ENCODE measurements around the gene FBXO2. TPM values are rescaled to one million over a fixed set of nuclear protein-coding genes. Genes with fewer than 3 reads are reported as not detected.

FBXO2 gene
- total RNA-seq, 1 experiment from 2014 or later = not detected

GRCh38 chr1:11701981-11702803 is 48.0 kb upstream of the FBXO2 start:
- Histone ChIP-seq H3K36me3 (ENCODE audit: insufficient read depth, low read length, poor library complexity, severe bottlenecking) (no peaks in the 10 kb centered on the region), H3K27me3 (replicated peaks; ENCODE audit: insufficient read depth, low read depth, low read length, poor library complexity) (no peaks in the 10 kb centered on the region), H3K27ac (ENCODE audit: low read depth, low read length, poor library complexity, severe bottlenecking) (no peak overlapping the region), H3K4me3 (ENCODE audit: low read depth, low read length, poor library complexity, severe bottlenecking) (no peak overlapping the region), H3K4me1 (ENCODE audit: insufficient read depth, low read length, poor library complexity, severe bottlenecking) (peaks cover 55% of the 10 kb centered on the region), H3K9me3 (ENCODE audit: low read depth, low read length, poor library complexity, severe bottlenecking) (no peaks in the 10 kb centered on the region)
- ChIA-PET CTCF (no interaction called here), POLR2A (ENCODE audit: low non-redundant PET) (no interaction called here)
- DNase-seq (ENCODE audit: low spot score) = no peak
- TF ChIP-seq CTCF (conservative IDR thresholded peaks at IDR 0.05; ENCODE audit: low read depth, low read length) (no peak), EZH2 (IDR thresholded peaks at IDR 0.05; ENCODE audit: borderline replicate concordance, low read depth, low read length, poor library complexity, severe bottlenecking) (no peak)
- intact Hi-C loops (cut with micrococcal nuclease; ENCODE audit: unreplicated experiment) = no loop called here
- BruUV-seq (replicated peaks) = no TSS peak

GRCh38 chr1:11701551-11701961 is 47.3 kb upstream of the FBXO2 start:
- H3K27me3 ChIP-seq (replicated peaks; ENCODE audit: insufficient read depth, low read depth, low read length, poor library complexity) = no peaks in the 10 kb centered on the region
- TF ChIP-seq CTCF (conservative IDR thresholded peaks at IDR 0.05; ENCODE audit: low read depth, low read length) (no peak), EZH2 (IDR thresholded peaks at IDR 0.05; ENCODE audit: borderline replicate concordance, low read depth, low read length, poor library complexity, severe bottlenecking) (no peak)
- no peaks in the 10 kb centered on the region for H3K36me3 ChIP-seq (ENCODE audit: insufficient read depth, low read length, poor library complexity, severe bottlenecking)
- DNase-seq (ENCODE audit: low spot score) = peak; percentile 65
- H3K4me1 ChIP-seq (ENCODE audit: insufficient read depth, low read length, poor library complexity, severe bottlenecking) = peaks cover 53% of the 10 kb centered on the region
- ChIA-PET POLR2A (ENCODE audit: low non-redundant PET) (no interaction called here), CTCF (no interaction called here)
- H3K27ac ChIP-seq (ENCODE audit: low read depth, low read length, poor library complexity, severe bottlenecking) = peak overlapping the region; percentile 6
- no TSS peak for BruUV-seq (replicated peaks)
- H3K4me3 ChIP-seq (ENCODE audit: low read depth, low read length, poor library complexity, severe bottlenecking) = peak overlapping the region; percentile 37
- H3K9me3 ChIP-seq (ENCODE audit: low read depth, low read length, poor library complexity, severe bottlenecking) = no peaks in the 10 kb centered on the region
- intact Hi-C loops (cut with micrococcal nuclease; ENCODE audit: unreplicated experiment) = no loop called here

GRCh38 chr1:11700601-11701467 is 46.6 kb upstream of the FBXO2 start:
- POLR2A ChIA-PET (ENCODE audit: low non-redundant PET) = interaction anchor here (0.7 kb wide), 1 partner anchor 101 kb away, joined by 3 read pairs; no protein-coding TSS in a partner anchor
- intact Hi-C loops (cut with micrococcal nuclease; ENCODE audit: unreplicated experiment) = no loop called here
- no peaks in the 10 kb centered on the region for H3K27me3 ChIP-seq (replicated peaks; ENCODE audit: insufficient read depth, low read depth, low read length, poor library complexity)

More at GRCh38 chr1:11700601-11701467, 46.6 kb upstream of the FBXO2 start:
- DNase-seq (ENCODE audit: low spot score) = peak; percentile 86
- no TSS peak for BruUV-seq (replicated peaks)
- no peaks in the 10 kb centered on the region for H3K9me3 ChIP-seq (ENCODE audit: low read depth, low read length, poor library complexity, severe bottlenecking)
- H3K4me3 ChIP-seq (ENCODE audit: low read depth, low read length, poor library complexity, severe bottlenecking) = peak overlapping the region; percentile 37
- CTCF ChIA-PET = interaction anchor here (0.8 kb wide), 1 partner anchor 36 kb away, joined by 3 read pairs; no protein-coding TSS in a partner anchor
- H3K4me1 ChIP-seq (ENCODE audit: insufficient read depth, low read length, poor library complexity, severe bottlenecking) = peaks cover 53% of the 10 kb centered on the region
- H3K36me3 ChIP-seq (ENCODE audit: insufficient read depth, low read length, poor library complexity, severe bottlenecking) = no peaks in the 10 kb centered on the region
- peak overlapping the region; percentile 37 for H3K27ac ChIP-seq (ENCODE audit: low read depth, low read length, poor library complexity, severe bottlenecking)
- TF ChIP-seq EZH2 (IDR thresholded peaks at IDR 0.05; ENCODE audit: borderline replicate concordance, low read depth, low read length, poor library complexity, severe bottlenecking) = no peak
- TF ChIP-seq CTCF (conservative IDR thresholded peaks at IDR 0.05; ENCODE audit: low read depth, low read length) = no peak
